ENCODE results near the gene SCGB3A1.

SCGB3A1 gene

GRCh38 chr5:180590543-180591310, 572 bp downstream of the SCGB3A1 start:
- TF ChIP-seq TAF1 (IDR thresholded peaks at IDR 0.05; ENCODE audit: low read depth) (no peak), RAD21 (IDR thresholded peaks at IDR 0.05; ENCODE audit: low read depth) (no peak), CEBPB (IDR thresholded peaks at IDR 0.05) (no peak), EP300 (IDR thresholded peaks at IDR 0.05; ENCODE audit: borderline replicate concordance) (no peak), TEAD4 (IDR thresholded peaks at IDR 0.05) (no peak), EGR1 (IDR thresholded peaks at IDR 0.05) (no peak), USF1 (IDR thresholded peaks at IDR 0.05) (no peak), ZBTB7A (IDR thresholded peaks at IDR 0.05; ENCODE audit: low read depth) (no peak), NFIC (IDR thresholded peaks at IDR 0.05) (no peak), TCF12 (IDR thresholded peaks at IDR 0.05; ENCODE audit: low read depth) (no peak), YY1 (IDR thresholded peaks at IDR 0.05; ENCODE audit: low read depth) (no peak), FOXM1 (IDR thresholded peaks at IDR 0.05; ENCODE audit: borderline replicate concordance, low read depth) (no peak), CREB1 (IDR thresholded peaks at IDR 0.05; ENCODE audit: low read depth) (no peak)
- TF ChIP-seq, protein P1, sequence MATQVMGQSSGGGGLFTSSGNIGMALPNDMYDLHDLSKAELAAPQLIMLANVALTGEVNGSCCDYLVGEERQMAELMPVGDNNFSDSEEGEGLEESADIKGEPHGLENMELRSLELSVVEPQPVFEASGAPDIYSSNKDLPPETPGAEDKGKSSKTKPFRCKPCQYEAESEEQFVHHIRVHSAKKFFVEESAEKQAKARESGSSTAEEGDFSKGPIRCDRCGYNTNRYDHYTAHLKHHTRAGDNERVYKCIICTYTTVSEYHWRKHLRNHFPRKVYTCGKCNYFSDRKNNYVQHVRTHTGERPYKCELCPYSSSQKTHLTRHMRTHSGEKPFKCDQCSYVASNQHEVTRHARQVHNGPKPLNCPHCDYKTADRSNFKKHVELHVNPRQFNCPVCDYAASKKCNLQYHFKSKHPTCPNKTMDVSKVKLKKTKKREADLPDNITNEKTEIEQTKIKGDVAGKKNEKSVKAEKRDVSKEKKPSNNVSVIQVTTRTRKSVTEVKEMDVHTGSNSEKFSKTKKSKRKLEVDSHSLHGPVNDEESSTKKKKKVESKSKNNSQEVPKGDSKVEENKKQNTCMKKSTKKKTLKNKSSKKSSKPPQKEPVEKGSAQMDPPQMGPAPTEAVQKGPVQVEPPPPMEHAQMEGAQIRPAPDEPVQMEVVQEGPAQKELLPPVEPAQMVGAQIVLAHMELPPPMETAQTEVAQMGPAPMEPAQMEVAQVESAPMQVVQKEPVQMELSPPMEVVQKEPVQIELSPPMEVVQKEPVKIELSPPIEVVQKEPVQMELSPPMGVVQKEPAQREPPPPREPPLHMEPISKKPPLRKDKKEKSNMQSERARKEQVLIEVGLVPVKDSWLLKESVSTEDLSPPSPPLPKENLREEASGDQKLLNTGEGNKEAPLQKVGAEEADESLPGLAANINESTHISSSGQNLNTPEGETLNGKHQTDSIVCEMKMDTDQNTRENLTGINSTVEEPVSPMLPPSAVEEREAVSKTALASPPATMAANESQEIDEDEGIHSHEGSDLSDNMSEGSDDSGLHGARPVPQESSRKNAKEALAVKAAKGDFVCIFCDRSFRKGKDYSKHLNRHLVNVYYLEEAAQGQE (IDR thresholded peaks at IDR 0.05; ENCODE audit: low read depth), result no peak
- TF ChIP-seq, protein P2, sequence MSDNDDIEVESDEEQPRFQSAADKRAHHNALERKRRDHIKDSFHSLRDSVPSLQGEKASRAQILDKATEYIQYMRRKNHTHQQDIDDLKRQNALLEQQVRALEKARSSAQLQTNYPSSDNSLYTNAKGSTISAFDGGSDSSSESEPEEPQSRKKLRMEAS (IDR thresholded peaks at IDR 0.05), result no peak

- TF ChIP-seq NFIC (IDR thresholded peaks at IDR 0.05) (peak; percentile 42; the same call in 1 of the 2 replicates), USF1 (IDR thresholded peaks at IDR 0.05) (no peak), RAD21 (IDR thresholded peaks at IDR 0.05; ENCODE audit: low read depth) (no peak), CREB1 (IDR thresholded peaks at IDR 0.05; ENCODE audit: low read depth) (no peak), TEAD4 (IDR thresholded peaks at IDR 0.05) (no peak), TAF1 (IDR thresholded peaks at IDR 0.05; ENCODE audit: low read depth) (no peak), EGR1 (IDR thresholded peaks at IDR 0.05) (no peak)
Measured at GRCh38 chr5:180589771-180590542, 1.3 kb downstream of the SCGB3A1 start.

- TF ChIP-seq CEBPB (IDR thresholded peaks at IDR 0.05) (0 out of 2 replicates have a peak, but pooled peaks have one; percentile 20), TCF12 (IDR thresholded peaks at IDR 0.05; ENCODE audit: low read depth) (no peak)
Measured at GRCh38 chr5:180586870-180587269, 4.4 kb downstream of the SCGB3A1 start.

- no peak for TF ChIP-seq YY1 (IDR thresholded peaks at IDR 0.05; ENCODE audit: low read depth)
- TF ChIP-seq, protein P2 (IDR thresholded peaks at IDR 0.05), result no peak
- TF ChIP-seq, protein P1 (IDR thresholded peaks at IDR 0.05; ENCODE audit: low read depth), result no peak
- no peak for TF ChIP-seq TEAD4 (IDR thresholded peaks at IDR 0.05)
- TF ChIP-seq EP300 (IDR thresholded peaks at IDR 0.05; ENCODE audit: borderline replicate concordance), result no peak
- no peak for TF ChIP-seq CREB1 (IDR thresholded peaks at IDR 0.05; ENCODE audit: low read depth)
- no peak for TF ChIP-seq EGR1 (IDR thresholded peaks at IDR 0.05)
- TF ChIP-seq RAD21 (IDR thresholded peaks at IDR 0.05; ENCODE audit: low read depth), result no peak
- TF ChIP-seq ZBTB7A (IDR thresholded peaks at IDR 0.05; ENCODE audit: low read depth), result no peak
- no peak for TF ChIP-seq TAF1 (IDR thresholded peaks at IDR 0.05; ENCODE audit: low read depth)
- TF ChIP-seq TCF12 (IDR thresholded peaks at IDR 0.05; ENCODE audit: low read depth), result no peak
- TF ChIP-seq NFIC (IDR thresholded peaks at IDR 0.05), result no peak
- no peak for TF ChIP-seq USF1 (IDR thresholded peaks at IDR 0.05)
- TF ChIP-seq FOXM1 (IDR thresholded peaks at IDR 0.05; ENCODE audit: borderline replicate concordance, low read depth), result no peak
- TF ChIP-seq CEBPB (IDR thresholded peaks at IDR 0.05), result no peak
Measured at GRCh38 chr5:180586204-180586603, 5.1 kb downstream of the SCGB3A1 start.

DNA sequence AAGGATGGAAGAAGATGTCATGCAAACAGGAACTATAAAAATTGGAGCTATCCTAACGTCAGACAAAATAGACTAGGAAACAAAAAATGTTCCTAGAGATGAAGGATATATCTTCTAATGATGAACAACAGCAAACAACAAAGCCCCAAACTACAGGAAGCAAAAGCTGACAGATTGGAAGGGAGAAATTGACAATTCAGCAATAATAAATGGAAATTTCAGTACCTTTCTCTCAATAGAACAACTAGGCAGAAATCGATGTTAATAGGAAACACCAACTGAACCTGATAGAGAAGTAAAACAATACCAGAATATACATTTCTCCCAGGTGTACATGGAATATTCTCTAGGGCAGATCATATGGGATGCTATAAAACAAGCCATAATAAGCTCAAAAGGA, 7.6 kb downstream of the SCGB3A1 start:
- no peak for TF ChIP-seq TEAD4 (IDR thresholded peaks at IDR 0.05)
- TF ChIP-seq TAF1 (IDR thresholded peaks at IDR 0.05; ENCODE audit: low read depth), result no peak
- no peak for TF ChIP-seq USF1 (IDR thresholded peaks at IDR 0.05)
- TF ChIP-seq, protein P1 (IDR thresholded peaks at IDR 0.05; ENCODE audit: low read depth), result no peak
- TF ChIP-seq TCF12 (IDR thresholded peaks at IDR 0.05; ENCODE audit: low read depth), result no peak
- no peak for TF ChIP-seq FOXM1 (IDR thresholded peaks at IDR 0.05; ENCODE audit: borderline replicate concordance, low read depth)
- no peak for TF ChIP-seq CEBPB (IDR thresholded peaks at IDR 0.05)
- TF ChIP-seq YY1 (IDR thresholded peaks at IDR 0.05; ENCODE audit: low read depth), result no peak
- TF ChIP-seq ZBTB7A (IDR thresholded peaks at IDR 0.05; ENCODE audit: low read depth), result no peak
- TF ChIP-seq EP300 (IDR thresholded peaks at IDR 0.05; ENCODE audit: borderline replicate concordance), result no peak
- TF ChIP-seq, protein P2 (IDR thresholded peaks at IDR 0.05), result no peak
- no peak for TF ChIP-seq CREB1 (IDR thresholded peaks at IDR 0.05; ENCODE audit: low read depth)
- no peak for TF ChIP-seq RAD21 (IDR thresholded peaks at IDR 0.05; ENCODE audit: low read depth)
- no peak for TF ChIP-seq NFIC (IDR thresholded peaks at IDR 0.05)
- TF ChIP-seq EGR1 (IDR thresholded peaks at IDR 0.05), result no peak

Measured in Ishikawa (cell line).